ENCODE results near the gene TXNL4B. TPM values are rescaled to one million over a fixed set of nuclear protein-coding genes. Genes with fewer than 3 reads are reported as not detected.
"Not testable (repeated sequence)": the region's sequence is repeated elsewhere in the genome, so short reads cannot be mapped to it uniquely, and the experiment has no call there.

Gene TXNL4B
- total RNA-seq, 2 experiments from 2014 or later = 14.0 to 16.4 TPM

DNA sequence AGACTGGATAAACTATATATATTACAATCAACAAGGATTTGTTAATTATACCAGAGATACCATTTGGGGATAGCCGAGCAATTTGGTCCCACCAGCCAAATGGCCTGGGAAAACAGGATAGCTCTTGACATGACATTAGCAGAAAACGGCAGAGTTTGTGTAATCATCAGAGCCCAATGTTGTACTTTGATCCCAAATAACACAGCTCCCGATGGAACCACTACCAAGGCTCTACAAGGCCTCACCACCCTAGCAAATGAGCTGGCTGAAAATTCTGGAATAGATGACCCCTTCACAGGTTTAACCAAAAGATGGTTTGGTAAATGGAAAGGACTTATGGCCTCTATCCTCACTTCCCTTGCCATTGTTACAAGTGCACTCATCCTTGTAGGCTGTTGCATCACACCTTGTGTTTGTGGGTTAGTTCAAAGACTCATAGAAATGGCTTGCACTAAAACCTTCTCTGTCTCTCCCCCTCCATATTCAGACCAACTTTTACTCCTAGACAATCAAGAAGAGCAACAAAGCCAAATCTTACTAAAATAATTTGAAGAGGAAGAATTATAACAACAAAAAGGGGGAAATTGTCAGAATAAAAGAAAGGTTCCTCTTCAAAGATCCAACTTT is 9.5 kb downstream of the TXNL4B start:
- CTCF ChIA-PET = no interaction called here
- ATAC-seq (no peak), DNase-seq (no peak)
- Mint-ChIP-seq H3K4me1 (no peaks in the 10 kb centered on the region), H3K4me3 (no peak overlapping the region), H3K27me3 (no peaks in the 10 kb centered on the region), H3K27ac (no peak overlapping the region), H3K36me3 (peaks cover 30% of the 10 kb centered on the region), H3K9me3 (ENCODE audit: low read depth) (no peaks in the 10 kb centered on the region)

DNA sequence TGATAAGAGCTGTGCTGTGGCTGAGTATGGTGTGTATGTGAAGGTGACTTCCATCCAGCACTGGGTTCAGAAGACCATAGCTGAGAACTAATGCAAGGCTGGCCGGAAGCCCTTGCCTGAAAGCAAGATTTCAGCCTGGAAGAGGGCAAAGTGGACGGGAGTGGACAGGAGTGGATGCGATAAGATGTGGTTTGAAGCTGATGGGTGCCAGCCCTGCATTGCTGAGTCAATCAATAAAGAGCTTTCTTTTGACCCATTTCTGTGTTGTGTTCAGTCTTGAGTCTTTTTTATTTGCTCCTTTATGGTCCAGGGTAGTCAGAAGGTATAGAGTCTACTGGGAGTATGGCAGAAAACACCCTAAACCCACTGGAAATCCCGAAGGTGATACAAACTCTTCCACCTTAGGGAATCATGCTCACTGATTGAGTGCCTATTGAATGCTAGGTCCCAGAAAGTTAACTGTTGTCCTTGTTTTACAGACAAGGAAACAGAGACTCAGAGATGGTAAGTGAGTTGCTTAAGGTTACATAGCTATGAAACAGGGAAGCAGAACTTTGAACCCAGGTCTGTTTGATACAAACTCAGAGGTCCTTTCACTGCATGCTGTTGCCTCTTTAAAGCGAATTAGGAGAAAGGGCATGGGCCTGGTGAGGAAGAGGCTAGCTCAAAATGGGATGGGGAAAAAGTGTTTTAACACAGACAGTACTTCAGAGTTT is 16.3 kb downstream of the TXNL4B start:
- H3K27ac Mint-ChIP-seq; DNase-seq; H3K4me3 Mint-ChIP-seq; ATAC-seq; H3K27me3 Mint-ChIP-seq; H3K9me3 Mint-ChIP-seq (ENCODE audit: low read depth); H3K4me1 Mint-ChIP-seq; H3K36me3 Mint-ChIP-seq: not testable (repeated sequence)
- CTCF ChIA-PET = interaction anchor here (2.1 kb wide), 1 partner anchor 11 kb away, joined by 7 read pairs; no protein-coding TSS in a partner anchor

DNA sequence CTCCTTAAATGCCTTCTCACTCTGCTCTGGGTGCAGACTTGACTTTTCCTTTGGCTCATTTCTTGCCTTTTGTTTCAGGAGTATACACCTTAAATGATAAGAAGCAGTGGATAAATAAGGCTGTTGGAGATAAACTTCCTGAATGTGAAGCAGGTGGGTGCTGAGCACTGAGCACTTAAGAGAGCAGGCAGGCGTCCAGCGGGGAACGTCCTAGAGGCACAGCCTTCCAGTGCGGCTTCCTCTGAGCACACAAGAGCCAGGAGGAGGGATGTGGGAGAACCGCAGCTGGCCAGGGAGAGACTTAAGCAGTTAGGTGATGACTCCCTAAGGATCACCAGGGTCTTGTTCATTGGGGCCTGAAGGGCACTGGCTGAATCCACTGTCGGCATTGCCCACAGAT is 18.4 kb downstream of the TXNL4B start:
- not testable (repeated sequence) for H3K36me3 Mint-ChIP-seq; H3K4me1 Mint-ChIP-seq; DNase-seq; H3K9me3 Mint-ChIP-seq (ENCODE audit: low read depth); H3K4me3 Mint-ChIP-seq; ATAC-seq; H3K27me3 Mint-ChIP-seq; H3K27ac Mint-ChIP-seq
- CTCF ChIA-PET = interaction anchor here (1.6 kb wide), 1 partner anchor 8 kb away, joined by 4 read pairs; no protein-coding TSS in a partner anchor

DNA sequence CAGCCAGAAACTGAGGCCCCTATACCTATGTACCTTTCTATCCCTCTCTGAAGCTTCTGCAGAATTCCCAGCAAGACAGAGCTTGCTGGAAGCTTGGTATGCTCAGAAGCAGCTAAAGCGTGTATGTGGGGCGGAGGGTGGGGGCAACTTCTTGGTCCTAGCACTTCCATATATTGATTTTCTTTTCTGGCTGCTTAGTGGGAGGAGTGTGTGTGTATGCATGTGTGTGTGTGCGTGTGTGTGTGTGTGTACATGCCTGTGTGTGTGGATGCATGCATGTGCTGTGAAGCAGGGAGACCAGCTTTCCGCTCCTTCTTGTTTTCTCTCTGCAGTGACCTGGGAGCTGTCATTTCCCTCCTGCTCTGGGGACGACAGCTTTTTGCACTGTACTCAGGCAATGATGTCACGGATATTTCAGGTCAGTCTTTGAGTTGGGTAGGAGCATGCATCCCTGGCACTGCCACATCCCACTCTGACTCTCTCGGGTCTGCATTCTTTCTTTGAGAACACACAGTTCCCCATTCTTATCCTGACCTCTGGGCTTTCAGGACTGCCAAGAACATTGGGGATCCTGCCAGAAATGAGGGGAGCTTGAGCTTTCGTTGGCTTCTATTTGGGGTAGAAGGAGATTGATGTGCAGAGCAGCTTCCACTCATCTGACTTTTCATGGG is 19.7 kb downstream of the TXNL4B start:
- no peaks in the 10 kb centered on the region for H3K4me1 Mint-ChIP-seq
- H3K36me3 Mint-ChIP-seq = no peaks in the 10 kb centered on the region
- no peaks in the 10 kb centered on the region for H3K27me3 Mint-ChIP-seq
- CTCF ChIA-PET = no interaction called here
- ATAC-seq (no peak), DNase-seq (no peak)
- no peak overlapping the region for H3K4me3 Mint-ChIP-seq
- H3K27ac Mint-ChIP-seq = no peak overlapping the region
- no peaks in the 10 kb centered on the region for H3K9me3 Mint-ChIP-seq (ENCODE audit: low read depth)

DNA sequence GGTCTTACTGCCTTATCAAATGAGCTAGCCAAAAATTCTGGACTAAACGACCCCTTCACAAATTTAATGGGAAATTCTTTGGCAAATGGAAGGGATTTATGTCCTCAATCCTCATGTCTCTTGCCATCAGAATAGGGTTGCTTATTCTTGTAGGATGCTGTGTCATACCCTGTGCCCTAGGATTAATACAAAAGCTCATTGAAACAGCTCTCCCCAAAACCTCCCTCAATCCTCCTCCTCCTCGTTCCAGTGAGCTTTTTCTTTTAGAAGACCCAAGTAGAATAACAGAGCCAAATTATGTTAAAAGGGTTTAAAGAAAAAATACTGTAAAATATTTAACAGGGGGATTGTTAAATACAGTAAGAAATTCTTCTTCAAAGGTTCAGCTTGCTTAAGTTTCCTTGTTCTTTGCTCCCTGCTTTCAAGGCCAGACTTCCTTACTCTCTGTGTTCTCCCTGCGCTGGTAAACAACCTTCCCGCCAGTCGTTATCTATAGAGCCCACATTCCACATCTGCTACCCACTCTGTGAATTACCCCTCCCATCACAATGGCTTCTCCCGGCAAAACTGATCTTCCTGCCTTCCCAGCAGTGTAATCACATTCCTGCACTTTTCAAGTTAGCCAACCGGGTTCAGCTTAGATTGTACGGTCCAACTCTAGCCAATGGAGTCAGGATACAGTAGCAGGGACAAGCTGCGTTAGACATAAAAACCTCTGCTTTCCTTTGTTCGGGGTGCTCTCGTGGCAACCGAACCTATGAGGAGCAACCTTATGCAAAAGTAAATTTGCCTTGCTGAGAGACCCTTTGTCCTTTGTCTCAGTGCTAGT is 20.7 kb downstream of the TXNL4B start:
- H3K27ac Mint-ChIP-seq = no peak overlapping the region
- CTCF ChIA-PET = no interaction called here
- DNase-seq (no peak), ATAC-seq (no peak)
- no peaks in the 10 kb centered on the region for H3K9me3 Mint-ChIP-seq (ENCODE audit: low read depth)
- H3K4me1 Mint-ChIP-seq = no peaks in the 10 kb centered on the region
- H3K27me3 Mint-ChIP-seq = no peaks in the 10 kb centered on the region
- H3K4me3 Mint-ChIP-seq = no peak overlapping the region
- H3K36me3 Mint-ChIP-seq = no peaks in the 10 kb centered on the region

DNA sequence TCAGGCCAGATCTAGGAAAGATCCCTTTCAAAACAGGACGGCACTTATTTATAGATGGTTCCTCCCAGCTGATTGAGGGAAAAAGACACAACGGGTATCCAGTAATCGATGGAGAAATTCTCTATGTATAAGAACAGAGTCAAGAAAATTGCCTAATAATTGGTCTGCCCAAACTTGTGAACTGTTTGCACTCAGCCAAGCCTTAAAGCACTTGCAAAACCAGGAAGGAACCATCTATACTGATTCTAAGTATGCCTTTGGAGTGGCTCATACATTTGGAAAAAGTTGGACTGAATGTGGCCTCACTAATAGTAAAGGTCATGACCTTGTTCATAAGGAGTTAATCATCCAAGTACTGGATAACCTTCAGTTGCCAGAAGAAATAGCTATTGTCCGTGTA is 24.5 kb downstream of the TXNL4B start:
- Mint-ChIP-seq H3K27ac (no peak overlapping the region), H3K9me3 (ENCODE audit: low read depth) (no peaks in the 10 kb centered on the region), H3K4me1 (no peaks in the 10 kb centered on the region), H3K4me3 (no peak overlapping the region), H3K36me3 (no peaks in the 10 kb centered on the region), H3K27me3 (no peaks in the 10 kb centered on the region)
- ATAC-seq (no peak), DNase-seq (no peak)
- CTCF ChIA-PET = no interaction called here

DNA sequence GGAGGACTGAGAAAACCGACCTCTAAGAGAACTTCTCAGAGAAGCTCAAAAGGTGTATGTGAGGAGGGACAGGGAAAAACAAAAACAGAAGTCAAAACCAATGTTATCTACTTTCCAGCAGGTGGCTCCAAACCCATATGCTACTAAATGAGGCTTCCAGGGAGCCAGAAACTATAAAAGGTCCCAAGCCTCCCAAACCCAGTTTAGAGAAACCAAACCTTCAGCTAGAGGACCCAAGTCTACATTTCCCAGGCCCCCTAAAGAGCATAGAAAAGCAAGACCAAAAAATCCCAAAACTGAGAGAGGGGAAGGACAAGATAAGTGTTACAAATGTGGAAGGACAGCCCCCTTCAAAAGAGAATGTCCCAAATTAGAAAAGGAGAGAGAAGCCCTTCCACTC is 26.7 kb downstream of the TXNL4B start:
- Mint-ChIP-seq H3K36me3 (no peaks in the 10 kb centered on the region), H3K4me3 (no peak overlapping the region), H3K27me3 (no peaks in the 10 kb centered on the region), H3K4me1 (no peaks in the 10 kb centered on the region), H3K27ac (no peak overlapping the region), H3K9me3 (ENCODE audit: low read depth) (no peaks in the 10 kb centered on the region)
- no peak for DNase-seq
- ATAC-seq = no peak
- CTCF ChIA-PET = interaction anchor here (0.9 to 1.5 kb wide), 9 partner anchors 9 to 33 kb away, joined by 4 to 8 read pairs (median 5); partner anchors contain the start of genes DHX38, HP and TXNL4B

DNA sequence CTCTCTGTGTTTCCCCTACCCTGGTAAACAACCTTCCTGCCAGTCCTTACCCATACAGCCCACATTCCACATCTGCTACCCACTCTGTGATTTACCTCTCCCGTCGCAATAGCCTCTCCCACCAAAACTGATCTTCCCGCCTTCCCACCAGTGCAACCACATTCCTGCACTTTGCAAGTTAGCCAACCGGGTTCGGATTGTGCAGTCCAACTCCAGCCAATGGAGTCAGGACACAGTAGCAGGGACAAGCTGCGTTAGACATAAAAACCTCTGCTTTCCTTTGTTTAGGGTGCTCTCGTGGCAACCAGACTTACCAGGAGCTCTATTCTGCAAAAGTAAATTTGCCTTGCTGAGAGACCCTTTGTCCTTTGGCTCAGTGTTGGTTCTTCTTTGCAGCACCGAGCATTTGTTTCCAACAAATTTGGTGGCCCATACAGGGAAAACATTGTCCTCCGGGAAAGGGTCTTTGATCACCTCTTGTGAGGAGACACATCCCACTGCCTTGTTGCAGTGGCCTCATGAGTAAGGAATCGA is 29.0 kb downstream of the TXNL4B start:
- CTCF ChIA-PET = no interaction called here
- H3K27ac Mint-ChIP-seq = no peak overlapping the region
- H3K4me1 Mint-ChIP-seq = no peaks in the 10 kb centered on the region
- no peak for ATAC-seq
- no peak overlapping the region for H3K4me3 Mint-ChIP-seq
- H3K36me3 Mint-ChIP-seq = no peaks in the 10 kb centered on the region
- no peak for DNase-seq
- no peaks in the 10 kb centered on the region for H3K9me3 Mint-ChIP-seq (ENCODE audit: low read depth)
- no peaks in the 10 kb centered on the region for H3K27me3 Mint-ChIP-seq

DNA sequence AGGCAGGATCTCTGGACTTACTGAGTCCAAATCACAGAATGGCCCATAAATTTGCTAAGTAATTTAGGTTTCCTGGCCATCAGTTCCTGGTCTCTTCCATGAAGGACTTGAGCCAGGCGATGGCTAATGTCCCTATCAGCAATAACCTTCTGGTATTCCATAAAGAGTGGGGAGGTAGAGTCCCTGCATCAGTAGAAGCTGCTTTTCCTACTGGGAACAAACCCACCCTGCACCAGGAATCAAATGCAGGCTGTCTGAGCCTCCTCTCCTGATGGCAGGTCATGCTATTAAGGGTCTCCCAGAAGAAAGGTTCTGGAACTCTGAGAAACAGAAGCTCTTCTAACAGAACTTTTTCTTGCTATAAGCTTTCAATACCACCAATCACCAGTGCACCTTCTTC is 31.9 kb downstream of the TXNL4B start:
- Mint-ChIP-seq H3K4me3 (no peak overlapping the region), H3K9me3 (ENCODE audit: low read depth) (no peaks in the 10 kb centered on the region), H3K4me1 (no peaks in the 10 kb centered on the region), H3K27ac (no peak overlapping the region), H3K36me3 (no peaks in the 10 kb centered on the region), H3K27me3 (no peaks in the 10 kb centered on the region)
- ATAC-seq (no peak), DNase-seq (no peak)
- CTCF ChIA-PET = no interaction called here

DNA sequence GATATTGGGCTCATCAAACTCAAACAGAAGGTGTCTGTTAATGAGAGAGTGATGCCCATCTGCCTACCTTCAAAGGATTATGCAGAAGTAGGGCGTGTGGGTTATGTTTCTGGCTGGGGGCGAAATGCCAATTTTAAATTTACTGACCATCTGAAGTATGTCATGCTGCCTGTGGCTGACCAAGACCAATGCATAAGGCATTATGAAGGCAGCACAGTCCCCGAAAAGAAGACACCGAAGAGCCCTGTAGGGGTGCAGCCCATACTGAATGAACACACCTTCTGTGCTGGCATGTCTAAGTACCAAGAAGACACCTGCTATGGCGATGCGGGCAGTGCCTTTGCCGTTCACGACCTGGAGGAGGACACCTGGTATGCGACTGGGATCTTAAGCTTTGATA is 33.0 kb downstream of the TXNL4B start:
- Mint-ChIP-seq H3K27me3 (no peaks in the 10 kb centered on the region), H3K4me1 (no peaks in the 10 kb centered on the region), H3K4me3 (no peak overlapping the region), H3K9me3 (ENCODE audit: low read depth) (no peaks in the 10 kb centered on the region), H3K27ac (no peak overlapping the region), H3K36me3 (no peaks in the 10 kb centered on the region)
- CTCF ChIA-PET = no interaction called here
- no peak for ATAC-seq
- no peak for DNase-seq

DNA sequence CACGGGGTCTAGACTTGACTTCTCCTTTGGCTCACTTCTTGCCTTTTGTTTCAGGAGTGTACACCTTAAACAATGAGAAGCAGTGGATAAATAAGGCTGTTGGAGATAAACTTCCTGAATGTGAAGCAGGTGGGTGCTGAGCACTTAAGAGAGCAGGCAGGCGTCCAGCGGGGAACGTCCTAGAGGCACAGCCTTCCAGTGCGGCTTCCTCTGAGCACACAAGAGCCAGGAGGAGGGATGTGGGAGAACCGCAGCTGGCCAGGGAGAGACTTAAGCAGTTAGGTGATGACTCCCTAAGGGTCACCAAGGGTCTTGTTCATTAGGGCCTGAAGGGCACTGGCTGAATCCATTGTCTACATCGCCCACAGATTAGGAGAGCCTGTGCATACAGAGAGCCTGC is 34.4 kb downstream of the TXNL4B start:
- CTCF ChIA-PET, ATAC-seq: not testable (repeated sequence)

DNA sequence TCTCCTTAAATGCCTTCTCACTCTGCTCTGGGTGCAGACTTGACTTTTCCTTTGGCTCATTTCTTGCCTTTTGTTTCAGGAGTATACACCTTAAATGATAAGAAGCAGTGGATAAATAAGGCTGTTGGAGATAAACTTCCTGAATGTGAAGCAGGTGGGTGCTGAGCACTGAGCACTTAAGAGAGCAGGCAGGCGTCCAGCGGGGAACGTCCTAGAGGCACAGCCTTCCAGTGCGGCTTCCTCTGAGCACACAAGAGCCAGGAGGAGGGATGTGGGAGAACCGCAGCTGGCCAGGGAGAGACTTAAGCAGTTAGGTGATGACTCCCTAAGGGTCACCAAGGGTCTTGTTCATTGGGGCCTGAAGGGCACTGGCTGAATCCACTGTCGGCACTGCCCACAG is 36.1 kb downstream of the TXNL4B start:
- not testable (repeated sequence) for H3K4me1 Mint-ChIP-seq, H3K27ac Mint-ChIP-seq

More for the DNA sequence above, 34.4 kb downstream of the TXNL4B start:
- H3K4me3 Mint-ChIP-seq; H3K9me3 Mint-ChIP-seq (ENCODE audit: low read depth); H3K27ac Mint-ChIP-seq; H3K27me3 Mint-ChIP-seq; DNase-seq; H3K4me1 Mint-ChIP-seq; H3K36me3 Mint-ChIP-seq: not testable (repeated sequence)

DNA sequence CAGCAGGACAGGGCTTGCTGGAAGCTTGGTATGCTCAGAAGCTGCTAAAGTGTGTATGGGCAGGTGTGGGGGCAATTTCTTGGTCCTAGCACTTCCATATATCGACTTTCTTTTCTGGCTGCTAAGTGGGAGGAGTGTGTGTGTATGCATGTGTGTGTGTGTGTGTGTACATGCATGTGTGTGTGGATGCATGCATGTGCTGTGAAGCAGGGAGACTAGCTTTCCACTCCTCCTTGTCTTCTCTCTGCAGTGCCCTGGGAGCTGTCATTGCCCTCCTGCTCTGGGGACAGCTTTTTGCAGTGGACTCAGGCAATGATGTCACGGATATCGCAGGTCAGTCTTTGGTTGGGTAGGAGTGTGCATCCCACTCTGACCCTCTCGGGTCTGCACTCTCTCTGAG is 37.5 kb downstream of the TXNL4B start:
- CTCF ChIA-PET = no interaction called here
- Mint-ChIP-seq H3K4me3 (no peak overlapping the region), H3K4me1 (no peaks in the 10 kb centered on the region), H3K27ac (no peak overlapping the region), H3K36me3 (no peaks in the 10 kb centered on the region), H3K9me3 (ENCODE audit: low read depth) (no peaks in the 10 kb centered on the region), H3K27me3 (no peaks in the 10 kb centered on the region)
- no peak for ATAC-seq
- no peak for DNase-seq

More for the DNA sequence above, 36.1 kb downstream of the TXNL4B start:
- CTCF ChIA-PET; H3K4me3 Mint-ChIP-seq; DNase-seq; ATAC-seq; H3K9me3 Mint-ChIP-seq (ENCODE audit: low read depth); H3K36me3 Mint-ChIP-seq; H3K27me3 Mint-ChIP-seq: not testable (repeated sequence)
